ENCODE measurements around the gene MT1HL1. TPM values are rescaled to one million over a fixed set of nuclear protein-coding genes. Genes with fewer than 3 reads are reported as not detected.

MT1HL1 gene
- total and polyA plus RNA-seq, 2 of the 8 experiments (the other 6 are each of a cell fraction or from before 2014, with no cell fraction given): not detected

DNA sequence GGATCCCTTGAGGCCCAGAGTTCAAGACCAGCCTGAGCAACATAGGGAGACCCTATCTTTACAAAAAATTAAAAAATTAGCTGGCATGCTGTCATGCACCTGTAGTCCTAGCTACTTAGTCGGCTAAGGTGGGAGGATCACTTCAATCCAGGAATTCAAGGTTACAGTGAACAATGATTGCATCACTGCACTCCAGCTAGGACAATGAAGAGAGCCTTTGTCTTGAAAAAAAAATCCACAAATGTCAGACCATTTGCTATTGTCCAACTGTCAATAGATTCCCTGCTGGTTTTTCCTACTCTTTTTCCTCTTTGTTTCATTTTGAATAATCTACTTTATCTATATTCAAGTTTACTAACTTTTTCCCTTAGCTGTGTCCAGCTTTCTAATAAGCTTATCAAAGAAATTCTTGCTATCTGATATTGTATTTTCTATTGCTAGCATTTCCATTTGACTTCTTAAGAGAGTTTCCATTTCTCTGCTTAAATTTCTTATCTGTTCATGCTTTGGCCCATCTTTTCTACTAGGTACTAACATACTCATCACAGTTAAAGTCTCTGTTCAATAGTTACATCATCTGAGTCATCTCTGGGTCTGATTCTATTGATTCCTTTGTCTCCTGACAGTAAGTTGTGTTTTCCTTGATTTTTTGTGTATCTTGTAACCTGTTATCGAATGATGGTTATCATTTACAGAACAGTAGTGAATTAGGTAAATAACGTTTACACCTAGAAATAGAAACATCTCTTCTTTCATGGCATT lies 14.8 kb downstream of the MT1HL1 start:
- Histone ChIP-seq H3K27me3 (replicated peaks in 1 of 4; ENCODE audit: control insufficient read depth in 3 of 4, extremely low read depth in 1 of 4, insufficient read depth in 3 of 4, low read length in 3 of 4) (no peaks in the 10 kb centered on the region), H3K36me3 (ENCODE audit: control insufficient read depth in 2 of 4, insufficient read depth in 4 of 4, low read length in 3 of 4) (no peaks in the 10 kb centered on the region; a peak in 1 of 8 replicates), H4K20me1 (replicated peaks in 1 of 2; ENCODE audit: control insufficient read depth in 1 of 2, insufficient read depth in 2 of 2, low read length in 2 of 2) (no peaks in the 10 kb centered on the region), H3K9ac (replicated peaks in 1 of 4; ENCODE audit: extremely low read depth in 1 of 4, low read depth in 3 of 4, low read length in 3 of 4) (no peak overlapping the region), H3K79me2 (ENCODE audit: control insufficient read depth in 1 of 2, insufficient read depth in 2 of 2, low read length in 2 of 2) (no peaks in the 10 kb centered on the region), H3K14ac (ENCODE audit: insufficient read length) (no peak overlapping the region), H2AK5ac (ENCODE audit: low read depth, low read length) (no peak overlapping the region), H3K9me3 (ENCODE audit: insufficient read depth in 2 of 2, low read depth in 1 of 2, low read length in 1 of 2) (peaks cover 9 to 14% of the 10 kb centered on the region in 2 experiments; a peak in 2 of 4 replicates), H3K23ac (ENCODE audit: insufficient read length) (no peak overlapping the region), H3K79me1 (ENCODE audit: low read depth, low read length) (no peaks in the 10 kb centered on the region), H2BK12ac (ENCODE audit: low read depth, low read length) (no peak overlapping the region), H4K91ac (replicated peaks; ENCODE audit: insufficient read length, low read length) (no peak overlapping the region), H2BK120ac (replicated peaks; ENCODE audit: low read depth, low read length) (no peak overlapping the region), H2BK15ac (ENCODE audit: low read length) (no peak overlapping the region), H3K56ac (replicated peaks; ENCODE audit: insufficient read length, low read depth, low read length) (no peak overlapping the region), H4K8ac (ENCODE audit: extremely low read depth, insufficient read depth, low read length) (no peak overlapping the region), H3K4me1 (replicated peaks in 1 of 4; ENCODE audit: control insufficient read depth in 3 of 4, insufficient read depth in 4 of 4, low read length in 3 of 4) (no peaks in the 10 kb centered on the region), H4K5ac (ENCODE audit: insufficient read length, low read depth, low read length) (no peak overlapping the region), H3K18ac (ENCODE audit: extremely low read depth, low read length) (no peak overlapping the region), H2BK5ac (ENCODE audit: low read depth, low read length) (no peak overlapping the region), H2BK20ac (ENCODE audit: low read length) (no peak overlapping the region), H3K27ac (ENCODE audit: low read depth, low read length) (no peak overlapping the region), H3K4ac (replicated peaks; ENCODE audit: insufficient read length, low read depth, low read length) (no peak overlapping the region), H2AFZ (ENCODE audit: low read length) (no peak overlapping the region), H3K4me2 (ENCODE audit: insufficient read depth in 1 of 2, low read depth in 2 of 2, low read length in 2 of 2) (no peak overlapping the region), H3K23me2 (ENCODE audit: low read depth, low read length) (no peaks in the 10 kb centered on the region), H3K4me3 (ENCODE audit: extremely low read depth in 1 of 4, insufficient read depth in 2 of 4, low read depth in 3 of 4, low read length in 4 of 4) (no peak overlapping the region)
- DNase-seq (ENCODE audit: low read depth in 1 of 2, low spot score in 2 of 2): no peak
- 94% methylated on average over 3 of the region's 3 CpGs; no CpG with 5 or more reads in 1 of the 2 experiments for WGBS, 2 experiments (ENCODE audit: extremely low coverage in 1 of 2, insufficient coverage in 1 of 2, insufficient read length in 1 of 2, insufficient replicate concordance in 2 of 2, low coverage in 1 of 2, low lambda C conversion rate in 2 of 2, missing lambda C conversion rate in 1 of 2)
- POLR2A ChIA-PET (ENCODE audit: partially characterized antibody): no interaction called here
- CTCF ChIA-PET (ENCODE audit: partially characterized antibody): interaction anchor here (1.3 kb wide), 1 partner anchor 10 kb away, joined by 4 read pairs; no protein-coding TSS in a partner anchor
- FAIRE-seq: no peak
- TF ChIP-seq BACH1 (IDR thresholded peaks at IDR 0.05; ENCODE audit: low read length) (no peak), RAD21 (IDR thresholded peaks at IDR 0.05 in 1 of 2, conservative IDR thresholded peaks at IDR 0.05 in 1 of 2; ENCODE audit: low read depth in 2 of 2, low read length in 2 of 2) (no peak), RBBP5 (IDR thresholded peaks at IDR 0.05; ENCODE audit: borderline replicate concordance, low read depth, low read length) (no peak), SIX5 (IDR thresholded peaks at IDR 0.05; ENCODE audit: low read depth, low read length) (no peak), RXRA (IDR thresholded peaks at IDR 0.05; ENCODE audit: insufficient read depth, low read depth, low read length) (no peak)
- TF ChIP-seq, protein P1, sequence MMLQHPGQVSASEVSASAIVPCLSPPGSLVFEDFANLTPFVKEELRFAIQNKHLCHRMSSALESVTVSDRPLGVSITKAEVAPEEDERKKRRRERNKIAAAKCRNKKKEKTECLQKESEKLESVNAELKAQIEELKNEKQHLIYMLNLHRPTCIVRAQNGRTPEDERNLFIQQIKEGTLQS (IDR thresholded peaks at IDR 0.05; ENCODE audit: insufficient read depth, low read depth, low read length): no peak
